ENCODE data around the gene SLC39A9.
A peak's percentile ranks its signal among the peaks of the same experiment; 100 is the strongest.
"Not testable (repeated sequence)": the region's sequence is repeated elsewhere in the genome, so short reads cannot be mapped to it uniquely, and the experiment has no call there.

The SLC39A9 gene

GRCh38 chr14:69428289-69428998, 30.0 kb downstream of the SLC39A9 start:
- DNase-seq, result peak; percentile 65 to 88

GRCh38 chr14:69429643-69430042, 31.2 kb downstream of the SLC39A9 start:
- DNase-seq, result no peak

- DNase-seq, result no peak
These were observed 31.9 kb downstream of the SLC39A9 start for GRCh38 chr14:69430306-69430939.

GRCh38 chr14:69432364-69432763, 33.9 kb downstream of the SLC39A9 start:
- no peak for DNase-seq

GRCh38 chr14:69439521-69440270, 41.2 kb downstream of the SLC39A9 start:
- DNase-seq, result peak in 1 of 2 experiments; percentile 9

GRCh38 chr14:69441948-69442347, 43.5 kb downstream of the SLC39A9 start:
- no peak for DNase-seq

- DNase-seq, result no peak
These were observed 44.9 kb downstream of the SLC39A9 start for GRCh38 chr14:69443296-69443805.

GRCh38 chr14:69449216-69449615, 50.7 kb downstream of the SLC39A9 start:
- no peak for DNase-seq

GRCh38 chr14:69451941-69452340, 53.4 kb downstream of the SLC39A9 start:
- no peak for DNase-seq

GRCh38 chr14:69458350-69458749, 59.9 kb downstream of the SLC39A9 start:
- DNase-seq, result no peak

GRCh38 chr14:69459122-69459521, 60.6 kb downstream of the SLC39A9 start:
- no peak for DNase-seq

GRCh38 chr14:69460093-69460701, 61.7 kb downstream of the SLC39A9 start:
- peak; percentile 66 to 79 for DNase-seq

- no peak for DNase-seq
These were observed 65.9 kb downstream of the SLC39A9 start for GRCh38 chr14:69464379-69464778.

- no peak for DNase-seq
These were observed 66.3 kb downstream of the SLC39A9 start for GRCh38 chr14:69464829-69465228.

GRCh38 chr14:69468949-69469348, 70.5 kb downstream of the SLC39A9 start:
- peak; percentile 45 to 63 for DNase-seq

GRCh38 chr14:69471436-69471835, 72.9 kb downstream of the SLC39A9 start:
- DNase-seq, result no peak

- no peak for DNase-seq
These were observed 73.4 kb downstream of the SLC39A9 start for GRCh38 chr14:69471916-69472315.

- DNase-seq, result no peak
These were observed 74.8 kb downstream of the SLC39A9 start for GRCh38 chr14:69473260-69473659.

GRCh38 chr14:69473946-69474345, 75.5 kb downstream of the SLC39A9 start:
- DNase-seq, result no peak

- peak; percentile 9 to 16 for DNase-seq
These were observed 76.8 kb downstream of the SLC39A9 start for GRCh38 chr14:69475194-69475818.

GRCh38 chr14:69476824-69477450, 78.4 kb downstream of the SLC39A9 start:
- DNase-seq, result not testable (repeated sequence)

- not testable (repeated sequence) for DNase-seq
These were observed 79.6 kb downstream of the SLC39A9 start for GRCh38 chr14:69478055-69478454.

Data from AML-193 (cell line).